Vagina (tissue), 2 donors: Measurements from ENCODE around the gene DEPP1. TPM values are rescaled to one million over a fixed set of nuclear protein-coding genes. Genes with fewer than 3 reads are reported as not detected.

ENCODE experiments used
- DNase-seq, 2 donors: peaks; one replicate each; pipeline ENCODE4 v3.0.0-alpha.2; 2017; ENCODE audit errors: extremely low spot score in 2 of 2
- H3K27ac ChIP-seq: fragments of 200-600 bp; sonication (generic); one replicate; pipeline ENCODE4 v1.5.1; 2019
- H3K27me3 ChIP-seq: fragments of 200-600 bp; sonication (generic); one replicate; pipeline ENCODE4 v1.5.1; 2019
- H3K36me3 ChIP-seq, 2 donors: fragments of 200-600 bp; sonication (generic); one replicate each; pipeline ENCODE4 v1.5.1; 2017 to 2019
- H3K4me1 ChIP-seq: fragments of 200-600 bp; sonication (generic); one replicate; pipeline ENCODE4 v1.5.1; 2019
- H3K4me3 ChIP-seq, 2 donors: fragments of 200-600 bp; sonication (generic); 1 replicate in 1 of 2; 2 replicates in 1 of 2; pipeline ENCODE4 v1.5.1; 2016 to 2019
- H3K9me3 ChIP-seq: fragments of 200-600 bp; sonication (generic); one replicate; pipeline ENCODE4 v1.5.1; 2019
- POLR2A ChIP-seq, 2 donors: fragments of 450-650 bp; IDR thresholded peaks; one replicate each; pipeline ENCODE4 v1.6.1; 2017; ENCODE audit warnings: antibody characterized with exemption in 2 of 2, mild to moderate bottlenecking in 2 of 2, moderate library complexity in 2 of 2
- POLR2AphosphoS5 ChIP-seq, 2 donors: sonication (generic); formaldehyde crosslinking; IDR thresholded peaks; one replicate each; pipeline ENCODE4 v1.9.0; 2017; ENCODE audit warnings: antibody characterized with exemption in 2 of 2, mild to moderate bottlenecking in 2 of 2, low read depth in 1 of 2; ENCODE audit not compliant: insufficient read depth in 1 of 2
- intact Hi-C: fragments of 100-400 bp; cut with DNase I; formaldehyde crosslinking; loops from one replicate; pipeline ENCODE4 v1.15.1; 2023
- total RNA-seq: library from RNA; depleted of rRNA; stranded (reverse); fragments of >200 nt; gene quantifications from one replicate; pipeline ENCODE4 v1.2.3, GENCODE V29; 2016
- TF ChIP-seq, protein P1 (sequence below), 3 experiments: fragments of 450-650 bp in 2 of 3; fragments of 200-600 bp in 1 of 3; sonication (generic) in 1 of 3; IDR thresholded peaks; one replicate each; pipeline ENCODE4 v1.5.1; 2017 to 2019; ENCODE audit warnings: antibody characterized with exemption in 3 of 3, mild to moderate bottlenecking in 2 of 3, moderate library complexity in 2 of 3

DEPP1 gene
- total RNA-seq, 1 donor from 2014 or later = 155 TPM

DNA sequence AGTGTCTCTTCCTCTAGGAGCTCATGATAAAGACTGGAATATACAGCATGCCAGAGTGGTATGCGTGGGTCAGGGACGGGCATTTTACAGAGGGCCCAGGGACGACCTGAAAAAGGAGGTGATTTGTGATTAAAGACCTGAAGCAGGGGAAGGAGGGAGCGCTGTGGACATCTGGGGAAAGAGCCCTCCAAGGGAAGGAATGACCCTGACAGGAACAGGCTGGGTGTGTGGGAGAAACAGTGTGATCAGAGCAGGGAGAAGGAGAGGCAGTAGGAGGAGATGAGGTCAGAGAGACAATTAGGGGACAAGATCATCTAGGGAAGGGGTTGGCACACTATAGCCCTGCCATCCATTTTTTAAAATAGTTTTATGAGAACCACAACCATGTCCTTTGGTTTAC lies 22.4 kb downstream of the DEPP1 start:
- peak overlapping the region; percentile 55 for H3K27ac ChIP-seq
- DNase-seq = peak in 1 of 2 donors; percentile 74
- TF ChIP-seq POLR2AphosphoS5 (IDR thresholded peaks at IDR 0.05; ENCODE audit: insufficient read depth in 1 of 2, low read depth in 1 of 2) (no peak), POLR2A (IDR thresholded peaks at IDR 0.05) (no peak)
- TF ChIP-seq, protein P1, sequence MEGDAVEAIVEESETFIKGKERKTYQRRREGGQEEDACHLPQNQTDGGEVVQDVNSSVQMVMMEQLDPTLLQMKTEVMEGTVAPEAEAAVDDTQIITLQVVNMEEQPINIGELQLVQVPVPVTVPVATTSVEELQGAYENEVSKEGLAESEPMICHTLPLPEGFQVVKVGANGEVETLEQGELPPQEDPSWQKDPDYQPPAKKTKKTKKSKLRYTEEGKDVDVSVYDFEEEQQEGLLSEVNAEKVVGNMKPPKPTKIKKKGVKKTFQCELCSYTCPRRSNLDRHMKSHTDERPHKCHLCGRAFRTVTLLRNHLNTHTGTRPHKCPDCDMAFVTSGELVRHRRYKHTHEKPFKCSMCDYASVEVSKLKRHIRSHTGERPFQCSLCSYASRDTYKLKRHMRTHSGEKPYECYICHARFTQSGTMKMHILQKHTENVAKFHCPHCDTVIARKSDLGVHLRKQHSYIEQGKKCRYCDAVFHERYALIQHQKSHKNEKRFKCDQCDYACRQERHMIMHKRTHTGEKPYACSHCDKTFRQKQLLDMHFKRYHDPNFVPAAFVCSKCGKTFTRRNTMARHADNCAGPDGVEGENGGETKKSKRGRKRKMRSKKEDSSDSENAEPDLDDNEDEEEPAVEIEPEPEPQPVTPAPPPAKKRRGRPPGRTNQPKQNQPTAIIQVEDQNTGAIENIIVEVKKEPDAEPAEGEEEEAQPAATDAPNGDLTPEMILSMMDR (IDR thresholded peaks at IDR 0.05) = no peak

DNA sequence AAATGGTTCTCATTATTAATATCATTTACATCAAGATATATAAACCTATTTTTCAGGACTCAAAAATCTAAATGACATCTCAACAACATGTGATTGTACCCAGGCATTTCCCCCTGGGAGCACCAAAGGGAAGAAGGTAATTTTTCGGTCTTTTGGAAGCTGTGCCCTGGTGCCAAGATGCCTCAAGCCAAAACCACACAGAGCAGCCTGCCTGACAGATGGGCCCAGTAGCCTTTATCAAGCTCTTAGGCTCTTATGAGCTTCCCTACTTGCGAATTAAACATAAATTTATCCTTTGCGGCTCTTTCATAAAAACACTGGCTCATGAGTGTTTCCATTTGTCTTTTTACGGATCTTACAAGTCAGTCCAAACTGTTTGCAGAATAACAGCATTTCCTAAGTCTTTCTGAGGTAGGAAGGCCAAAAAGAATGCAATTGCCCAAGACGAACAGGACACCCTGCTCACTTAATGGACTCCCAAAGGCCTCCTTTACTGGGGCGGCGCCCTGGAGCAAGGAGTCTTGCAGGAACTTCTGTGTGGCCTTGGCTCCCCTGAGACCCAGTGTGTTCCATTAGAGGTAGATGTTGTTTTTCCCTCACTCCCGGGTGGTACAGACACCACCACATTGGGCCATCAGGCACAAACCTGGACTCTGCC lies 23.1 kb downstream of the DEPP1 start:
- Histone ChIP-seq H3K4me1 (peaks cover 44% of the 10 kb centered on the region), H3K27ac (peak overlapping the region; percentile 55), H3K9me3 (no peaks in the 10 kb centered on the region), H3K4me3 (no peak overlapping the region), H3K27me3 (no peaks in the 10 kb centered on the region), H3K36me3 (no peaks in the 10 kb centered on the region)
- intact Hi-C loops = no loop called here
- no peak for TF ChIP-seq POLR2AphosphoS5 (IDR thresholded peaks at IDR 0.05; ENCODE audit: insufficient read depth in 1 of 2, low read depth in 1 of 2)
- TF ChIP-seq POLR2A (IDR thresholded peaks at IDR 0.05) = no peak
- TF ChIP-seq, protein P1 (IDR thresholded peaks at IDR 0.05) = no peak
- peak in 1 of 2 donors; percentile 95 for DNase-seq

More for the DNA sequence above, 22.4 kb downstream of the DEPP1 start:
- H3K4me1 ChIP-seq = peaks cover 47% of the 10 kb centered on the region
- no peak overlapping the region for H3K4me3 ChIP-seq
- no peaks in the 10 kb centered on the region for H3K9me3 ChIP-seq
- intact Hi-C loops = no loop called here
- no peaks in the 10 kb centered on the region for H3K27me3 ChIP-seq
- H3K36me3 ChIP-seq = no peaks in the 10 kb centered on the region

GRCh38 chr10:44954962-44955361 lies 23.6 kb downstream of the DEPP1 start:
- H3K4me3 ChIP-seq = no peak overlapping the region
- intact Hi-C loops = no loop called here
- no peaks in the 10 kb centered on the region for H3K9me3 ChIP-seq
- H3K27ac ChIP-seq = no peak overlapping the region
- H3K36me3 ChIP-seq = no peaks in the 10 kb centered on the region
- no peaks in the 10 kb centered on the region for H3K27me3 ChIP-seq
- no peak for TF ChIP-seq POLR2AphosphoS5 (IDR thresholded peaks at IDR 0.05; ENCODE audit: insufficient read depth in 1 of 2, low read depth in 1 of 2)
- TF ChIP-seq POLR2A (IDR thresholded peaks at IDR 0.05) = no peak
- TF ChIP-seq, protein P1 (IDR thresholded peaks at IDR 0.05) = no peak
- DNase-seq = no peak
- H3K4me1 ChIP-seq = peaks cover 39% of the 10 kb centered on the region

DNA sequence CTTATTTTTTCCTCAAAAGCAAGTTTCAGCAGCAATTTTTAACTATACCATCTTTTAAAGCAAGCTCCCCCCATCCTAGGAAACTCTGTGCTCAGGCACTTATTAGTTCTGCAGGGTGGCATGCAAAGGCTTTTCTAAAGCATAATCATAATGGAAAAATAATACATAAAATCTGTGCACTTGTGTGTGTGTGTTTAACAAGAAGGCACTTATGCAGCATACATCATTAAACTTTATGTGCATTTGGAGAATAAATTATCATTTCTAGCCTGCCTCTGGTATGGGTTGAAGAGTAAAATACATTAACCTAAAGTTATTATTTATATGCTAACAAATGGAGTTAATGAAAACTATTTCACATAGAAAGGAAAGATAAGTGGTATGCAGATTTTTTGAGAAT lies 24.6 kb downstream of the DEPP1 start:
- intact Hi-C loops = no loop called here
- TF ChIP-seq, protein P1 (IDR thresholded peaks at IDR 0.05) = no peak
- TF ChIP-seq POLR2A (IDR thresholded peaks at IDR 0.05) (no peak), POLR2AphosphoS5 (IDR thresholded peaks at IDR 0.05; ENCODE audit: insufficient read depth in 1 of 2, low read depth in 1 of 2) (no peak)
- Histone ChIP-seq H3K4me3 (no peak overlapping the region), H3K36me3 (no peaks in the 10 kb centered on the region), H3K4me1 (peaks cover 35% of the 10 kb centered on the region), H3K9me3 (no peaks in the 10 kb centered on the region), H3K27me3 (no peaks in the 10 kb centered on the region), H3K27ac (no peak overlapping the region)
- no peak for DNase-seq

GRCh38 chr10:44952779-44953231 lies 25.8 kb downstream of the DEPP1 start:
- no peaks in the 10 kb centered on the region for H3K36me3 ChIP-seq
- H3K9me3 ChIP-seq = no peaks in the 10 kb centered on the region
- no peaks in the 10 kb centered on the region for H3K27me3 ChIP-seq
- H3K4me1 ChIP-seq = peaks cover 24% of the 10 kb centered on the region
- intact Hi-C loops = no loop called here
- DNase-seq = peak in 1 of 2 donors; percentile 54
- H3K27ac ChIP-seq = no peak overlapping the region
- no peak overlapping the region for H3K4me3 ChIP-seq
- TF ChIP-seq, protein P1 (IDR thresholded peaks at IDR 0.05) = no peak
- TF ChIP-seq POLR2AphosphoS5 (IDR thresholded peaks at IDR 0.05; ENCODE audit: insufficient read depth in 1 of 2, low read depth in 1 of 2) (no peak), POLR2A (IDR thresholded peaks at IDR 0.05) (no peak)
